ENCODE measurements around the gene MMP15.

MMP15 gene

DNA sequence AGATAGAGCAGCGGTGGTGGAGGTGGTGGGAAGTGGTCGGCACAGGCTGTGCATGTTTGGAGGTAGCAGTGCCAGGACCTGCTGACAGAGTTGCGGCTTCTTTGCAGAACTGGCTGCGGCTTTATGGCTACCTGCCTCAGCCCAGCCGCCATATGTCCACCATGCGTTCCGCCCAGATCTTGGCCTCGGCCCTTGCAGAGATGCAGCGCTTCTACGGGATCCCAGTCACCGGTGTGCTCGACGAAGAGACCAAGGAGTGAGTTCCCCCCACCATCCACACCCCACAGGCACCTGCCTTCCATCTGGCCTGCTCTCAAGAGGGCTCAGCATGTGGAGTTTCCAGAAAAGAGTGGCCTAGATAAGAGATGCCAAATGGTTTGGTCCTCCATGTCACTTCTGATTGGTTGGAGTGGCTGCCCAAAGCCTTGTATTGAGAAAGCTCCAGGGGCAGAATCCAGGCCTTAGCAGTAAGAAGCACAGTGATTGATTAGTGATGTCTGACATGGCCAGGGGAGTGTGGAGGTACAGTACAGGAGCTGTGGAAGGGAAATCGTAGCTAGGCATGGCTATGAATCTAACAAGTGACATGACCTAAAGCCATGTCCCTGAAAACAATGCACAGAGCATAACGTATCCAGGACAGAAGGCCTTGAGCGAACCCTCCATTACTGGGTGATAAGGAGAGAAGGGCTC lies 12.0 kb downstream of the MMP15 start:
- TF ChIP-seq FOXM1 (IDR thresholded peaks at IDR 0.05; ENCODE audit: borderline replicate concordance) (no peak), BHLHE40 (IDR thresholded peaks at IDR 0.05; ENCODE audit: borderline replicate concordance) (no peak), ELF4 (IDR thresholded peaks at IDR 0.05) (no peak), LEF1 (IDR thresholded peaks at IDR 0.05; ENCODE audit: borderline replicate concordance) (no peak), TARDBP (IDR thresholded peaks at IDR 0.05) (no peak), SUZ12 (IDR thresholded peaks at IDR 0.05) (no peak), FOXA1 (IDR thresholded peaks at IDR 0.05) (no peak), L3MBTL2 (conservative IDR thresholded peaks at IDR 0.05) (no peak), FOXK2 (IDR thresholded peaks at IDR 0.05) (no peak), HDGF (IDR thresholded peaks at IDR 0.05; ENCODE audit: borderline replicate concordance) (no peak), ARNT (IDR thresholded peaks at IDR 0.05) (no peak), SP1 (IDR thresholded peaks at IDR 0.05) (no peak), CTBP1 (IDR thresholded peaks at IDR 0.05; ENCODE audit: borderline replicate concordance) (no peak)
- no peak for DNase-seq (ENCODE audit: extremely low spot score)
- ChIA-PET POLR2A (no interaction called here), CTCF (no interaction called here)

DNA sequence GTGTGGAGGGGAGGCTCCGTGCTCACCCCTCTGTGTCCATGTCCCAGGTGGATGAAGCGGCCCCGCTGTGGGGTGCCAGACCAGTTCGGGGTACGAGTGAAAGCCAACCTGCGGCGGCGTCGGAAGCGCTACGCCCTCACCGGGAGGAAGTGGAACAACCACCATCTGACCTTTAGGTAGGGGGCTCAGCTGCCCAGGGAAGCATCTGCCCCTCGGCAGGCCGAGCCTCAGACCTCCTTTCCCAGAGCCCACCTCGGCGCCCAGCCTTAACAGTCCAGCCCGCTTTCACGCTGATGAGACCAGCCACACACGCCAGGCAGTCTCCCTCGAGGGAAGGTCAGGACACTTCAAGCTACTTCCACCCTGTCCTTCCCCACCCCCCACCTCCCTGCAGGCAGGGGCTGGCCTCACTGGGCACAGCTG lies 12.7 kb downstream of the MMP15 start:
- TF ChIP-seq SUZ12 (IDR thresholded peaks at IDR 0.05) = no peak
- no peak for TF ChIP-seq ZNF384 (IDR thresholded peaks at IDR 0.05)
- TF ChIP-seq CTBP1 (IDR thresholded peaks at IDR 0.05; ENCODE audit: borderline replicate concordance) = no peak
- TF ChIP-seq ELF4 (IDR thresholded peaks at IDR 0.05) = no peak
- no peak for TF ChIP-seq L3MBTL2 (conservative IDR thresholded peaks at IDR 0.05)
- no peak for TF ChIP-seq BHLHE40 (IDR thresholded peaks at IDR 0.05; ENCODE audit: borderline replicate concordance)
- TF ChIP-seq, protein P1, sequence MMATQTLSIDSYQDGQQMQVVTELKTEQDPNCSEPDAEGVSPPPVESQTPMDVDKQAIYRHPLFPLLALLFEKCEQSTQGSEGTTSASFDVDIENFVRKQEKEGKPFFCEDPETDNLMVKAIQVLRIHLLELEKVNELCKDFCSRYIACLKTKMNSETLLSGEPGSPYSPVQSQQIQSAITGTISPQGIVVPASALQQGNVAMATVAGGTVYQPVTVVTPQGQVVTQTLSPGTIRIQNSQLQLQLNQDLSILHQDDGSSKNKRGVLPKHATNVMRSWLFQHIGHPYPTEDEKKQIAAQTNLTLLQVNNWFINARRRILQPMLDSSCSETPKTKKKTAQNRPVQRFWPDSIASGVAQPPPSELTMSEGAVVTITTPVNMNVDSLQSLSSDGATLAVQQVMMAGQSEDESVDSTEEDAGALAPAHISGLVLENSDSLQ (IDR thresholded peaks at IDR 0.05) = no peak
- no peak for TF ChIP-seq FOXA1 (IDR thresholded peaks at IDR 0.05)
- TF ChIP-seq FOXK2 (IDR thresholded peaks at IDR 0.05) = no peak
- TF ChIP-seq NFRKB (IDR thresholded peaks at IDR 0.05) = no peak
- TF ChIP-seq SP1 (IDR thresholded peaks at IDR 0.05) = no peak
- no peak for TF ChIP-seq LEF1 (IDR thresholded peaks at IDR 0.05; ENCODE audit: borderline replicate concordance)
- no peak for TF ChIP-seq HDGF (IDR thresholded peaks at IDR 0.05; ENCODE audit: borderline replicate concordance)
- ChIA-PET POLR2A (no interaction called here), CTCF (no interaction called here)
- no peak for DNase-seq (ENCODE audit: extremely low spot score)

DNA sequence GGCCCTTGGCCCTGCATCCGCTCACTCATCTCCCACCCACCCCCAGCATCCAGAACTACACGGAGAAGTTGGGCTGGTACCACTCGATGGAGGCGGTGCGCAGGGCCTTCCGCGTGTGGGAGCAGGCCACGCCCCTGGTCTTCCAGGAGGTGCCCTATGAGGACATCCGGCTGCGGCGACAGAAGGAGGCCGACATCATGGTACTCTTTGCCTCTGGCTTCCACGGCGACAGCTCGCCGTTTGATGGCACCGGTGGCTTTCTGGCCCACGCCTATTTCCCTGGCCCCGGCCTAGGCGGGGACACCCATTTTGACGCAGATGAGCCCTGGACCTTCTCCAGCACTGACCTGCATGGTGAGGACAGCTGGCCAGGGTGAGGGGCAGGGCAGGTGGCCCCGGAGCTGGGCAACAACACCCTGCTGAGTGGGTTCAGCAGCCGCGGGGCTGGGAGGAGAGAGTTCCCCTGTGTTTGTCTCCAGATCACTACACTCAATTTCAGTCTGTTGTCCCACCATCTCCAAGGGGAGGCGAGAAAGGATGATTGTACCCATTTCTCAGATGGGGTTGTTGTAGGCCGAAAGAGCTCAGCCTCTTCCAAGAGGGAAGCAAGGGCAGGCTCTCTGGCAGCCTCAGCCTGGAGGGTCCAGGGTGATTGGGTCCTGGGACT lies 14.4 kb downstream of the MMP15 start:
- ChIA-PET CTCF (no interaction called here), POLR2A (no interaction called here)
- DNase-seq (ENCODE audit: extremely low spot score) = no peak
- TF ChIP-seq FOXA1 (IDR thresholded peaks at IDR 0.05) (no peak), TARDBP (IDR thresholded peaks at IDR 0.05) (no peak), CTBP1 (IDR thresholded peaks at IDR 0.05; ENCODE audit: borderline replicate concordance) (no peak), HDGF (IDR thresholded peaks at IDR 0.05; ENCODE audit: borderline replicate concordance) (no peak), SP1 (IDR thresholded peaks at IDR 0.05) (no peak), FOXM1 (IDR thresholded peaks at IDR 0.05; ENCODE audit: borderline replicate concordance) (no peak), BHLHE40 (IDR thresholded peaks at IDR 0.05; ENCODE audit: borderline replicate concordance) (no peak), LEF1 (IDR thresholded peaks at IDR 0.05; ENCODE audit: borderline replicate concordance) (no peak), L3MBTL2 (conservative IDR thresholded peaks at IDR 0.05) (no peak), FOXK2 (IDR thresholded peaks at IDR 0.05) (no peak), ELF4 (IDR thresholded peaks at IDR 0.05) (no peak)
- TF ChIP-seq, protein P1 (IDR thresholded peaks at IDR 0.05) = no peak

DNA sequence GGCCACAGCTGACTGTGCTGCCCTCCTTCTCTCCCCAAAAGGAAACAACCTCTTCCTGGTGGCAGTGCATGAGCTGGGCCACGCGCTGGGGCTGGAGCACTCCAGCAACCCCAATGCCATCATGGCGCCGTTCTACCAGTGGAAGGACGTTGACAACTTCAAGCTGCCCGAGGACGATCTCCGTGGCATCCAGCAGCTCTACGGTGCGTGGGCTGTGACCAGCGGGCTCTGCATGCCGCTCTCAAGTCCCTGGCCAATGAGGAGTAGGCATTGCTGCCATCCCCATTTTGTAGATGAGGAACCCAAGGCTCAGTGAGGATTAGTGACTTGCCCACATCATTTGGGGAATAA lies 14.9 kb downstream of the MMP15 start:
- CTCF ChIA-PET = no interaction called here
- DNase-seq (ENCODE audit: extremely low spot score) = no peak
- TF ChIP-seq BHLHE40 (IDR thresholded peaks at IDR 0.05; ENCODE audit: borderline replicate concordance) (no peak), ZNF384 (IDR thresholded peaks at IDR 0.05) (no peak), FOXM1 (IDR thresholded peaks at IDR 0.05; ENCODE audit: borderline replicate concordance) (no peak), SUZ12 (IDR thresholded peaks at IDR 0.05) (no peak), SP1 (IDR thresholded peaks at IDR 0.05) (no peak), ELF4 (IDR thresholded peaks at IDR 0.05) (no peak), LEF1 (IDR thresholded peaks at IDR 0.05; ENCODE audit: borderline replicate concordance) (no peak), HDGF (IDR thresholded peaks at IDR 0.05; ENCODE audit: borderline replicate concordance) (no peak), CTBP1 (IDR thresholded peaks at IDR 0.05; ENCODE audit: borderline replicate concordance) (no peak), FOXA1 (IDR thresholded peaks at IDR 0.05) (no peak), ARNT (IDR thresholded peaks at IDR 0.05) (no peak), TARDBP (IDR thresholded peaks at IDR 0.05) (no peak), NFRKB (IDR thresholded peaks at IDR 0.05) (no peak), L3MBTL2 (conservative IDR thresholded peaks at IDR 0.05) (no peak), FOXK2 (IDR thresholded peaks at IDR 0.05) (no peak)
- TF ChIP-seq, protein P1 (IDR thresholded peaks at IDR 0.05) = no peak
- POLR2A ChIA-PET = no interaction called here

DNA sequence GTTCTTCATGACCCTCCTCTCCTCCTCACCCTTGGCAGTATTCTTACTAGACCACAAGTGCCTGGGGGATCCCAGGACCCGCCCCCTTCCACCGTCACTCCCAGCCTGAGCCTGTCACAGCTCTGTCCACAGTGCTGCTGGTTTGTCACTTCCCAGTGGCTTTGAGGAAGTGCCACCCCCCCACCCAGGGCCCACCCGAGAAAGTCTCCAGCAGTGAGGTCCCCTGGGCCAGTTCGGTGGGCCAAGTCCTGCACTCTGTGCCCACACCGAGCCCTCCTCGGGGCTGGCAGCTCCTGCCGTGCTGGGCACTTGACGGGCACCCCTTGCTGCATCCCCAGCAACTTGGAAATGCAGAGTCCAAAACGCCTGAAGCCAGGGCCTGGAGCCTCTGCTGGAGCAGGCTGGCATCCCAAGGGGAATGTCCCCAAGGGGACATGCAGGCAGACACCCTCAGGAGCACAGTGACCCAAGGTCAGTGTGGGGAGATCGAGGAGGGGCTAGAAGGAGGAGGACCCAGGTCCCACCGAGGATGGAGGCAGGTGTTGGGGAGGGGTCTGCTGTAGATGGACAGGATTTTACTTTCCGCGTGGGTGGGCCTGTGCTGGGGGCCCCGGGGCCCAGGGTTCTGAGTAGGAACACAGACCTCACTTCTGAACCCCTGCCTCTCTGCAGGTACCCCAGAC lies 15.5 kb downstream of the MMP15 start:
- no peak for DNase-seq (ENCODE audit: extremely low spot score)
- ChIA-PET CTCF (interaction anchor here (0.7 kb wide), 1 partner anchor 9 kb away, joined by 3 read pairs; no protein-coding TSS in a partner anchor), POLR2A (no interaction called here)

More for the DNA sequence above, 15.5 kb downstream of the MMP15 start:
- TF ChIP-seq LEF1 (IDR thresholded peaks at IDR 0.05; ENCODE audit: borderline replicate concordance) = no peak
- TF ChIP-seq HDGF (IDR thresholded peaks at IDR 0.05; ENCODE audit: borderline replicate concordance) = no peak
- TF ChIP-seq, protein P1 (IDR thresholded peaks at IDR 0.05) = no peak
- no peak for TF ChIP-seq TARDBP (IDR thresholded peaks at IDR 0.05)
- TF ChIP-seq FOXM1 (IDR thresholded peaks at IDR 0.05; ENCODE audit: borderline replicate concordance) = no peak
- no peak for TF ChIP-seq ARNT (IDR thresholded peaks at IDR 0.05)
- TF ChIP-seq L3MBTL2 (conservative IDR thresholded peaks at IDR 0.05) = no peak
- no peak for TF ChIP-seq FOXK2 (IDR thresholded peaks at IDR 0.05)
- TF ChIP-seq CTBP1 (IDR thresholded peaks at IDR 0.05; ENCODE audit: borderline replicate concordance) = no peak
- no peak for TF ChIP-seq SP1 (IDR thresholded peaks at IDR 0.05)
- no peak for TF ChIP-seq FOXA1 (IDR thresholded peaks at IDR 0.05)
- TF ChIP-seq SUZ12 (IDR thresholded peaks at IDR 0.05) = no peak
- no peak for TF ChIP-seq ZNF384 (IDR thresholded peaks at IDR 0.05)
- no peak for TF ChIP-seq BHLHE40 (IDR thresholded peaks at IDR 0.05; ENCODE audit: borderline replicate concordance)
- no peak for TF ChIP-seq NFRKB (IDR thresholded peaks at IDR 0.05)
